ENCODE data around the gene MSLN.

MSLN gene

GRCh38 chr16:778447-778846 lies 17.9 kb downstream of the MSLN start:
- no peak for DNase-seq

GRCh38 chr16:778909-779527 lies 18.5 kb downstream of the MSLN start:
- DNase-seq, result no peak

GRCh38 chr16:779561-779960 lies 19.0 kb downstream of the MSLN start:
- DNase-seq, result no peak

- DNase-seq, result no peak
These were observed 19.8 kb downstream of the MSLN start for GRCh38 chr16:780296-780695.

- DNase-seq, result no peak
These were observed 20.9 kb downstream of the MSLN start for GRCh38 chr16:781346-782010.

- no peak for DNase-seq
These were observed 21.7 kb downstream of the MSLN start for GRCh38 chr16:782258-782657.

- DNase-seq, result no peak
These were observed 22.4 kb downstream of the MSLN start for GRCh38 chr16:782766-783403.

- DNase-seq, result no peak
These were observed 23.0 kb downstream of the MSLN start for GRCh38 chr16:783404-784161.

- no peak for DNase-seq
These were observed 23.9 kb downstream of the MSLN start for GRCh38 chr16:784431-784830.

- DNase-seq, result peak; percentile 58 to 63
These were observed 25.3 kb downstream of the MSLN start for GRCh38 chr16:785563-786535.

GRCh38 chr16:787321-787966 lies 26.9 kb downstream of the MSLN start:
- DNase-seq, result no peak

- DNase-seq, result no peak
These were observed 27.5 kb downstream of the MSLN start, which contains the start of gene RPUSD1 for GRCh38 chr16:787978-788398. RPUSD1 (minus strand) TSS chr16:788381; CDS start chr16:787737, 644 bp downstream.

- DNase-seq, result peak; percentile 94 to 96
These were observed 28.0 kb downstream of the MSLN start, which contains the start of gene CHTF18 for GRCh38 chr16:788399-789126. CHTF18 (plus strand) TSS chr16:788620; CDS start chr16:788685, 65 bp downstream.

- no peak for DNase-seq
These were observed 28.8 kb downstream of the MSLN start for GRCh38 chr16:789191-789850.

- DNase-seq, result no peak
These were observed 29.6 kb downstream of the MSLN start for GRCh38 chr16:790086-790485.

GRCh38 chr16:791131-791530 lies 30.6 kb downstream of the MSLN start:
- no peak for DNase-seq

- DNase-seq, result no peak
These were observed 31.9 kb downstream of the MSLN start for GRCh38 chr16:792221-792995.

GRCh38 chr16:793414-793813 lies 32.9 kb downstream of the MSLN start:
- DNase-seq, result no peak
